ENCODE results near the gene SDHB. TPM values are rescaled to one million over a fixed set of nuclear protein-coding genes. Genes with fewer than 3 reads are reported as not detected.

SDHB gene
- total RNA-seq, 1 experiment from 2014 or later = 336 TPM

DNA sequence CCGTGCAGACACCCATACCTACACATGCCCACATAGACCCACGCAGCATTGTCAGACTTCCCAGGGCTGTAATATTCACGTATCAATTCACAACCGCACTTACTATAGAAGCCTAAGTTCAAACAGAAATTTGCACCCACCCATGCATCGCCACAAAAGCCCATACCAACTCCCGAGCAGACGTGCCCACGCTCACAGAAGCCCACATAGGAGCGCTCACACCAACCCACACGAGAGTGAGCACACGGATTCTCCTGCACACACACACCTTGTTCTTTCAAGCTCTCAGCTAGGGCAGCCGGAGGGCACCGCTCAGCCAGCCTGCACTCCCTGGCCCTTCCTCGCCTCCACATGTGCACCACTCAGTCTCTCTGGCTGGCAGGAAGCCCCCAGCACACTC lies 78.0 kb downstream of the SDHB start:
- no peak overlapping the region for H3K4me2 ChIP-seq (ENCODE audit: low read length)
- H3K27me3 ChIP-seq (ENCODE audit: low read length) = no peaks in the 10 kb centered on the region
- no peak overlapping the region for H2AFZ ChIP-seq (ENCODE audit: low read length)
- H3K4me3 ChIP-seq (ENCODE audit: low read length) = no peak overlapping the region
- H3K4me1 ChIP-seq (ENCODE audit: insufficient read depth, low read length) = peaks cover 3% of the 10 kb centered on the region
- ATAC-seq (no peak; the same call in 1 of the 2 replicates), DNase-seq (no peak)
- no peak for TF ChIP-seq EZH2 (IDR thresholded peaks at IDR 0.05; ENCODE audit: low read length, unreplicated experiment)
- no peak for TF ChIP-seq CTCF (conservative IDR thresholded peaks at IDR 0.05; ENCODE audit: low read depth, low read length)
- TF ChIP-seq EZH2phosphoT487 (IDR thresholded peaks at IDR 0.05; ENCODE audit: borderline replicate concordance, low read length) = no peak
- no peak overlapping the region for H3K9ac ChIP-seq (ENCODE audit: low read length)
- no peaks in the 10 kb centered on the region for H3F3A ChIP-seq (ENCODE audit: low read length, unreplicated experiment)
- H3K79me2 ChIP-seq (ENCODE audit: low read length) = no peaks in the 10 kb centered on the region
- intact Hi-C loops (cut with micrococcal nuclease) = no loop called here
- no peaks in the 10 kb centered on the region for H3K36me3 ChIP-seq (ENCODE audit: low read depth, low read length)
- POLR2A ChIA-PET (ENCODE audit: unreplicated experiment) = interaction anchor here (0.6 kb wide), 1 partner anchor 366 kb away, joined by 5 read pairs; no protein-coding TSS in a partner anchor
- CTCF ChIA-PET = no interaction called here
- no peaks in the 10 kb centered on the region for H3K9me2 ChIP-seq (replicated peaks; ENCODE audit: low read length)
- BruUV-seq (replicated peaks) = no TSS peak
- H3K27ac ChIP-seq (ENCODE audit: low read length) = no peak overlapping the region
- no peaks in the 10 kb centered on the region for H3K9me3 ChIP-seq (ENCODE audit: low read length)
- H4K20me1 ChIP-seq (ENCODE audit: low read length) = no peaks in the 10 kb centered on the region

DNA sequence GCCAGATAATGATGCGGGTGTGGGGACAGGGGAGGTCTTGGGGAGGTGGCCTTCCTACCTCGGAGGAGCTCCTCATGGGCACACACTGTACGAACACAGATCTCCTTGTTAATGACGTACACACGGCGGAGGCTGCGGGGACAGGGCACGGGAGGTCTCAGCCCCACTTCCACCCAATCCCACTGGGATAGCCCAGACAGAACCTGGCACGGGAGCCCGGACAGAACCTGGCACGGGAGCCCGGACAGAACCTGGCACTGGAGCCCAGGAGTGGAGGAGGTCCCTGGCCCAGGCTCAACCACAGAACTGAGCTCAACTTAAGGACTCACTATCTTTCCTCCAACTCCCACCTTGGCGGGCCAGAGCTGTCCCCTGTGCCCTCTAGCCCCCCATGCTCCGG lies 78.6 kb downstream of the SDHB start:
- H3K27me3 ChIP-seq (ENCODE audit: low read length) = no peaks in the 10 kb centered on the region
- DNase-seq (no peak), ATAC-seq (no peak)
- BruUV-seq (replicated peaks) = no TSS peak
- H3K9me3 ChIP-seq (ENCODE audit: low read length) = no peaks in the 10 kb centered on the region
- no peaks in the 10 kb centered on the region for H3K36me3 ChIP-seq (ENCODE audit: low read depth, low read length)
- TF ChIP-seq EZH2phosphoT487 (IDR thresholded peaks at IDR 0.05; ENCODE audit: borderline replicate concordance, low read length) (no peak), CTCF (conservative IDR thresholded peaks at IDR 0.05; ENCODE audit: low read depth, low read length) (no peak), EZH2 (IDR thresholded peaks at IDR 0.05; ENCODE audit: low read length, unreplicated experiment) (no peak)
- ChIA-PET CTCF (interaction anchor here (0.5 kb wide), 1 partner anchor 26 kb away, joined by 3 read pairs; no protein-coding TSS in a partner anchor), POLR2A (ENCODE audit: unreplicated experiment) (interaction anchor here (0.6 kb wide), 1 partner anchor 365 kb away, joined by 5 read pairs; no protein-coding TSS in a partner anchor)
- no peaks in the 10 kb centered on the region for H3K79me2 ChIP-seq (ENCODE audit: low read length)
- H3K9ac ChIP-seq (ENCODE audit: low read length) = no peak overlapping the region
- H3F3A ChIP-seq (ENCODE audit: low read length, unreplicated experiment) = no peaks in the 10 kb centered on the region
- H3K9me2 ChIP-seq (replicated peaks; ENCODE audit: low read length) = no peaks in the 10 kb centered on the region
- H3K27ac ChIP-seq (ENCODE audit: low read length) = no peak overlapping the region
- H4K20me1 ChIP-seq (ENCODE audit: low read length) = no peaks in the 10 kb centered on the region
- no peak overlapping the region for H3K4me2 ChIP-seq (ENCODE audit: low read length)
- H3K4me3 ChIP-seq (ENCODE audit: low read length) = no peak overlapping the region
- intact Hi-C loops (cut with micrococcal nuclease) = no loop called here
- H2AFZ ChIP-seq (ENCODE audit: low read length) = no peak overlapping the region
- H3K4me1 ChIP-seq (ENCODE audit: insufficient read depth, low read length) = no peaks in the 10 kb centered on the region

GRCh38 chr1:16973215-16973614 lies 80.6 kb downstream of the SDHB start:
- ATAC-seq = no peak
- Histone ChIP-seq H3K4me2 (ENCODE audit: low read length) (no peak overlapping the region), H3K36me3 (ENCODE audit: low read depth, low read length) (no peaks in the 10 kb centered on the region), H3K4me3 (ENCODE audit: low read length) (no peak overlapping the region), H3K27me3 (ENCODE audit: low read length) (no peaks in the 10 kb centered on the region), H3K79me2 (ENCODE audit: low read length) (no peaks in the 10 kb centered on the region), H4K20me1 (ENCODE audit: low read length) (no peaks in the 10 kb centered on the region), H2AFZ (ENCODE audit: low read length) (no peak overlapping the region), H3K9me3 (ENCODE audit: low read length) (no peaks in the 10 kb centered on the region), H3K9me2 (replicated peaks; ENCODE audit: low read length) (no peaks in the 10 kb centered on the region), H3K4me1 (ENCODE audit: insufficient read depth, low read length) (no peaks in the 10 kb centered on the region), H3K27ac (ENCODE audit: low read length) (no peak overlapping the region), H3K9ac (ENCODE audit: low read length) (no peak overlapping the region), H3F3A (ENCODE audit: low read length, unreplicated experiment) (no peaks in the 10 kb centered on the region)
- ChIA-PET CTCF (no interaction called here), POLR2A (ENCODE audit: unreplicated experiment) (no interaction called here)
- DNase-seq = no peak
- TF ChIP-seq EZH2phosphoT487 (IDR thresholded peaks at IDR 0.05; ENCODE audit: borderline replicate concordance, low read length) (no peak), CTCF (conservative IDR thresholded peaks at IDR 0.05; ENCODE audit: low read depth, low read length) (no peak), EZH2 (IDR thresholded peaks at IDR 0.05; ENCODE audit: low read length, unreplicated experiment) (no peak)
- intact Hi-C loops (cut with micrococcal nuclease) = no loop called here
- BruUV-seq (replicated peaks) = no TSS peak
